HCT116 (cell line): ENCODE measurements around the gene ZDHHC1. TPM values are rescaled to one million over a fixed set of nuclear protein-coding genes. Genes with fewer than 3 reads are reported as not detected.

Experiments
- ATAC-seq: fragments of 200-7000 bp; cut with Tn5 transposase; 2 replicates; pipeline ENCODE4 v1.9.1; 2020; ENCODE audit warnings: mild to moderate bottlenecking, moderate library complexity
- BruUV-seq: library from RNA; stranded (reverse); fragments of 400-500 nt; replicated peaks from 2 replicates; lab custom pipeline; 2021; lab: Mats Ljungman, UMichigan
- CTCF ChIA-PET: fragments of 300-600 bp; sonication (Branson Sonifier 250); formaldehyde crosslinking; loops from one replicate; lab custom pipeline; 2021; ENCODE audit warnings: antibody characterized with exemption; lab: Charles Lee
- POLR2A ChIA-PET: fragments of 300-600, 350-600 bp; sonication (Branson Sonifier 250); formaldehyde crosslinking; loops from one replicate; lab custom pipeline; 2021; ENCODE audit warnings: antibody characterized with exemption; lab: Charles Lee
- RAD21 ChIA-PET, 2 experiments: fragments of 300-600 bp; sonication (Branson Sonifier 250); formaldehyde crosslinking; loops; one replicate each; lab custom pipeline; 2023; ENCODE audit warnings: low total read pairs in 2 of 2; ENCODE audit not compliant: uncharacterized antibody in 2 of 2, unreplicated experiment in 2 of 2, low non-redundant PET in 1 of 2; lab: Charles Lee
- DNase-seq: peaks from one replicate; pipeline ENCODE4 v3.0.0-alpha.2; 2010; ENCODE audit warnings: low read depth, low spot score
- H2AFZ ChIP-seq: fragments of 200-600 bp; shearing (Covaris generic), sonication (generic); 2 replicates; pipeline ENCODE4 v1.6.1; 2017; ENCODE audit warnings: low read depth, mixed run types, mixed read lengths, antibody characterized with exemption, low read length; ENCODE audit not compliant: poor library complexity, severe bottlenecking
- H3K27ac ChIP-seq: 2 replicates; pipeline ENCODE4 v1.5.1; 2012; ENCODE audit warnings: low read depth, low read length
- H3K27me3 ChIP-seq: fragments of 200-600 bp; sonication (generic); 2 replicates; pipeline ENCODE4 v1.6.1; 2016; ENCODE audit warnings: mixed run types, low read length, mixed read lengths; ENCODE audit not compliant: insufficient read depth
- H3K36me3 ChIP-seq, 2 experiments: fragments of 200-500 bp in 1 of 2; fragments of 200-600 bp in 1 of 2; sonication (Bioruptor generic) in 1 of 2; sonication (generic) in 1 of 2; 2 replicates each; pipeline versions ENCODE4 v1.5.1 to v1.6.1; 2014 to 2016; ENCODE audit warnings: low read length in 2 of 2, inconsistent platforms in 1 of 2, mixed read lengths in 1 of 2, mixed run types in 1 of 2; ENCODE audit not compliant: insufficient read depth in 2 of 2, control insufficient read depth in 1 of 2
- H3K4me1 ChIP-seq, 2 experiments: fragments of 200-600 bp in 1 of 2; sonication (generic) in 1 of 2; 2 replicates each; pipeline versions ENCODE4 v1.5.1 to v1.6.1; 2012 to 2017; ENCODE audit warnings: low read length in 2 of 2, inconsistent platforms in 1 of 2, mild to moderate bottlenecking in 1 of 2, mixed read lengths in 1 of 2, mixed run types in 1 of 2, moderate library complexity in 1 of 2; ENCODE audit not compliant: insufficient read depth in 2 of 2, control insufficient read depth in 1 of 2
- H3K4me2 ChIP-seq: fragments of 200-600 bp; sonication (generic); 2 replicates; pipeline ENCODE4 v1.6.1; 2017; ENCODE audit warnings: mixed run types, low read length, mixed read lengths
- H3K4me3 ChIP-seq, 2 experiments: fragments of 200-600 bp in 1 of 2; sonication (generic) in 1 of 2; replicated peaks in 1 of 2; 2 replicates each; pipeline ENCODE4 v1.5.1; 2011 to 2016; ENCODE audit warnings: low read length in 2 of 2, control low read depth in 1 of 2, low read depth in 1 of 2, mild to moderate bottlenecking in 1 of 2, mixed read lengths in 1 of 2, mixed run types in 1 of 2
- H3K79me2 ChIP-seq: fragments of 200-600 bp; sonication (generic); 2 replicates; pipeline ENCODE4 v1.6.1; 2017; ENCODE audit warnings: mild to moderate bottlenecking, mixed run types, low read length, moderate library complexity, mixed read lengths; ENCODE audit not compliant: insufficient read depth
- H3K9ac ChIP-seq: fragments of 200-600 bp; sonication (generic); 2 replicates; pipeline ENCODE4 v1.6.1; 2016; ENCODE audit warnings: low read length, mixed read lengths
- H3K9me2 ChIP-seq: fragments of 200-600 bp; sonication (generic), shearing (Covaris generic); 2 replicates; pipeline ENCODE4 v1.6.1; 2017; ENCODE audit warnings: mixed run types, mild to moderate bottlenecking, moderate library complexity; ENCODE audit not compliant: insufficient read depth
- H3K9me3 ChIP-seq, 2 experiments: fragments of 200-500 bp in 1 of 2; fragments of 200-600 bp in 1 of 2; sonication (Bioruptor generic) in 1 of 2; sonication (generic) in 1 of 2; 2 replicates each; pipeline ENCODE4 v1.6.1; 2014 to 2017; ENCODE audit warnings: low read length in 2 of 2, mixed read lengths in 2 of 2, inconsistent platforms in 1 of 2, low read depth in 1 of 2, mild to moderate bottlenecking in 1 of 2, mixed run types in 1 of 2, moderate library complexity in 1 of 2; ENCODE audit not compliant: control insufficient read depth in 1 of 2, insufficient read depth in 1 of 2
- H4K20me1 ChIP-seq: fragments of 200-600 bp; sonication (generic), shearing (Covaris generic); 2 replicates; pipeline ENCODE4 v1.6.1; 2017; ENCODE audit warnings: mixed run types, mild to moderate bottlenecking, moderate library complexity; ENCODE audit not compliant: insufficient read depth
- ATF3 ChIP-seq: IDR thresholded peaks from 2 replicates; pipeline ENCODE4 v1.6.1; 2012
- CTCF ChIP-seq, 3 experiments: fragments of 200-600 bp in 1 of 3; sonication (generic) in 1 of 3; IDR thresholded peaks in 2 of 3; conservative IDR thresholded peaks in 1 of 3; 2 replicates each; pipeline ENCODE4 v1.5.1; 2012 to 2017; ENCODE audit warnings: low read depth in 2 of 3, low read length in 2 of 3, antibody characterized with exemption in 1 of 3, borderline replicate concordance in 1 of 3, control low read depth in 1 of 3, mild to moderate bottlenecking in 1 of 3, mixed read lengths in 1 of 3, mixed run types in 1 of 3, moderate library complexity in 1 of 3; ENCODE audit not compliant: insufficient read depth in 1 of 3
- ELF1 ChIP-seq: IDR thresholded peaks from 2 replicates; pipeline ENCODE4 v1.6.1; 2012; ENCODE audit warnings: low read depth, borderline replicate concordance
- EZH2phosphoT487 ChIP-seq: fragments of 200-600 bp; IDR thresholded peaks from 2 replicates; pipeline ENCODE4 v1.6.1; 2018; ENCODE audit warnings: antibody characterized with exemption, borderline replicate concordance
- JUND ChIP-seq: IDR thresholded peaks from 2 replicates; pipeline ENCODE4 v1.6.1; 2012
- MAX ChIP-seq: IDR thresholded peaks from 2 replicates; pipeline ENCODE4 v1.6.1; 2012
- POLR2AphosphoS5 ChIP-seq: IDR thresholded peaks from 2 replicates; pipeline ENCODE4 v1.6.1; 2011; ENCODE audit warnings: mild to moderate bottlenecking, low read depth, low read length, moderate library complexity
- RAD21 ChIP-seq: IDR thresholded peaks from 2 replicates; pipeline ENCODE4 v1.6.1; 2012; ENCODE audit warnings: low read depth, mild to moderate bottlenecking
- REST ChIP-seq: IDR thresholded peaks from 2 replicates; pipeline ENCODE4 v1.6.1; 2012; ENCODE audit warnings: low read depth
- SIN3A ChIP-seq: IDR thresholded peaks from 2 replicates; pipeline ENCODE4 v1.6.1; 2012; ENCODE audit warnings: low read depth
- SRF ChIP-seq: IDR thresholded peaks from 2 replicates; pipeline ENCODE4 v1.6.1; 2012; ENCODE audit warnings: low read depth
- TCF7L2 ChIP-seq: IDR thresholded peaks from 2 replicates; pipeline ENCODE4 v1.7.0; 2011; ENCODE audit warnings: borderline replicate concordance, inconsistent platforms; ENCODE audit not compliant: insufficient read depth, insufficient read length; ENCODE audit errors: extremely low read depth
- ZBTB33 ChIP-seq: IDR thresholded peaks from 2 replicates; pipeline ENCODE4 v1.6.1; 2011; ENCODE audit warnings: mild to moderate bottlenecking, low read length, moderate library complexity; ENCODE audit not compliant: insufficient replicate concordance; ENCODE audit errors: extremely low read depth
- ZFX ChIP-seq: fragments of 450-650 bp; IDR thresholded peaks from 2 replicates; pipeline ENCODE4 v1.6.1; 2017
- ZNF274 ChIP-seq: fragments of 200-500 bp; sonication (Bioruptor generic); IDR thresholded peaks from 2 replicates; pipeline ENCODE4 v1.6.1; 2014; ENCODE audit warnings: mild to moderate bottlenecking, low read depth, low read length, inconsistent platforms
- intact Hi-C: fragments of 100-400 bp; cut with micrococcal nuclease; formaldehyde crosslinking; loops from 2 replicates; pipeline ENCODE4 v1.10.0; 2022
- total RNA-seq: library from RNA; stranded (reverse); gene quantifications from one replicate; pipeline ENCODE4 v1.2.1, GENCODE V29; 2021; ENCODE audit not compliant: unreplicated experiment

The ZDHHC1 gene
- total RNA-seq, 1 experiment from 2014 or later: 9.1 TPM

- Histone ChIP-seq H3K27me3 (no peaks in the 10 kb centered on the region), H3K36me3 (no peaks in the 10 kb centered on the region; a peak in 1 of 4 replicates), H3K9me3 (no peaks in the 10 kb centered on the region), H3K9me2 (no peaks in the 10 kb centered on the region), H3K27ac (no peak overlapping the region), H3K4me3 (no peak overlapping the region), H3K4me2 (no peak overlapping the region), H2AFZ (no peak overlapping the region), H3K79me2 (no peaks in the 10 kb centered on the region), H3K9ac (no peak overlapping the region), H4K20me1 (no peaks in the 10 kb centered on the region), H3K4me1 (peaks cover 0 to 3% of the 10 kb centered on the region in 2 experiments; a peak in 1 of 4 replicates)
- BruUV-seq: no TSS peak
- ChIA-PET RAD21 (interaction anchor here (1.1 to 1.3 kb wide), 2 partner anchors 17 to 19 kb away, joined by 5 to 6 read pairs; no protein-coding TSS in a partner anchor), POLR2A (no interaction called here), CTCF (no interaction called here)
- ATAC-seq: no peak
- no peak for TF ChIP-seq ELF1
- TF ChIP-seq RAD21: no peak
- TF ChIP-seq ZNF274: no peak
- no peak for TF ChIP-seq CTCF (IDR thresholded peaks at IDR 0.05 in 2 of 3, conservative IDR thresholded peaks at IDR 0.05 in 1 of 3; ENCODE audit: borderline replicate concordance in 1 of 3, insufficient read depth in 1 of 3, low read depth in 2 of 3, low read length in 2 of 3)
- TF ChIP-seq SRF: no peak
- TF ChIP-seq TCF7L2: no peak
- TF ChIP-seq REST: no peak
- no peak for TF ChIP-seq ZBTB33
- no peak for TF ChIP-seq MAX
- TF ChIP-seq POLR2AphosphoS5: no peak
- no peak for TF ChIP-seq ATF3
- TF ChIP-seq EZH2phosphoT487: no peak
- no peak for TF ChIP-seq SIN3A
- no peak for TF ChIP-seq ZFX
- TF ChIP-seq JUND: no peak
- intact Hi-C loops: no loop called here
- DNase-seq: no peak
Measured at GRCh38 chr16:67445126-67445426, 28.8 kb upstream of the ZDHHC1 start.
